Keratinocyte (primary cell): Measurements from ENCODE around the gene DEGS2. TPM values are rescaled to one million over a fixed set of nuclear protein-coding genes. Genes with fewer than 3 reads are reported as not detected.

ENCODE experiments used
- DNase-seq: peaks from one replicate; pipeline ENCODE4 v3.0.0-alpha.2; 2011; ENCODE audit warnings: low read depth, missing footprints, low spot score
- FAIRE-seq: peaks from 2 replicates; lab custom pipeline; 2011; peaks lifted over from hg19 to GRCh38; lab: Jason Lieb, UNC
- H2AFZ ChIP-seq: 2 replicates; pipeline ENCODE4 v1.6.0; 2012; ENCODE audit warnings: low read length, control low read depth, inconsistent platforms; ENCODE audit not compliant: control insufficient read depth
- H3K27ac ChIP-seq: 2 replicates; pipeline ENCODE4 v1.5.1; 2011; ENCODE audit warnings: low read length; ENCODE audit not compliant: control insufficient read depth, insufficient read depth
- H3K27me3 ChIP-seq: 3 replicates; pipeline ENCODE4 v1.6.0; 2011; ENCODE audit warnings: low read length; ENCODE audit not compliant: control insufficient read depth, insufficient read depth; ENCODE audit errors: extremely low read depth
- H3K36me3 ChIP-seq, 2 experiments: 2 replicates in 1 of 2; 3 replicates in 1 of 2; pipeline ENCODE4 v1.5.1; 2011; ENCODE audit warnings: low read length in 2 of 2, mild to moderate bottlenecking in 1 of 2; ENCODE audit not compliant: control insufficient read depth in 2 of 2, insufficient read depth in 2 of 2; ENCODE audit errors: extremely low read depth in 1 of 2
- H3K4me1 ChIP-seq: 3 replicates; pipeline ENCODE4 v1.5.1; 2011; ENCODE audit warnings: low read length; ENCODE audit not compliant: control insufficient read depth, insufficient read depth; ENCODE audit errors: extremely low read depth
- H3K4me2 ChIP-seq: 3 replicates; pipeline ENCODE4 v1.6.0; 2011; ENCODE audit warnings: low read depth, low read length; ENCODE audit not compliant: control insufficient read depth, insufficient read depth; ENCODE audit errors: extremely low read depth
- H3K4me3 ChIP-seq, 3 experiments: fragments of 200-600 bp in 1 of 3; sonication (generic) in 1 of 3; 2 replicates in 2 of 3; 3 replicates in 1 of 3; pipeline ENCODE4 v1.5.1; 2011 to 2016; ENCODE audit warnings: low read length in 3 of 3, mild to moderate bottlenecking in 3 of 3, control low read depth in 2 of 3, inconsistent platforms in 1 of 3, low read depth in 1 of 3, mixed read lengths in 1 of 3, mixed run types in 1 of 3, moderate library complexity in 1 of 3; ENCODE audit not compliant: control insufficient read depth in 2 of 3, insufficient read depth in 2 of 3; ENCODE audit errors: extremely low read depth in 1 of 3
- H3K79me2 ChIP-seq: 2 replicates; pipeline ENCODE4 v1.6.0; 2012; ENCODE audit warnings: low read length; ENCODE audit not compliant: control insufficient read depth, insufficient read depth
- H3K9ac ChIP-seq: 3 replicates; pipeline ENCODE4 v1.6.0; 2011; ENCODE audit warnings: low read length; ENCODE audit not compliant: control insufficient read depth, insufficient read depth; ENCODE audit errors: extremely low read depth
- H3K9me1 ChIP-seq: 3 replicates; pipeline ENCODE4 v1.6.0; 2011; ENCODE audit warnings: low read length; ENCODE audit not compliant: control insufficient read depth, insufficient read depth; ENCODE audit errors: extremely low read depth
- H3K9me3 ChIP-seq: 2 replicates; pipeline ENCODE4 v1.5.1; 2012; ENCODE audit warnings: low read depth, low read length; ENCODE audit not compliant: control insufficient read depth
- H4K20me1 ChIP-seq: 3 replicates; pipeline ENCODE4 v1.6.0; 2011; ENCODE audit warnings: low read length; ENCODE audit not compliant: control insufficient read depth, insufficient read depth; ENCODE audit errors: extremely low read depth
- CTCF ChIP-seq, 3 experiments: IDR thresholded peaks in 1 of 3; conservative IDR thresholded peaks in 1 of 3; optimal IDR thresholded peaks in 1 of 3; 2 replicates in 2 of 3; 3 replicates in 1 of 3; pipeline versions ENCODE3 to v1.5.1; 2011; ENCODE audit warnings: low read length in 3 of 3, mild to moderate bottlenecking in 3 of 3, moderate library complexity in 2 of 3, control low read depth in 1 of 3, inconsistent platforms in 1 of 3; ENCODE audit not compliant: insufficient read depth in 2 of 3; ENCODE audit errors: extremely low read depth in 1 of 3
- EZH2 ChIP-seq: IDR thresholded peaks from one replicate; pipeline ENCODE4 v1.6.1; 2012; ENCODE audit warnings: inconsistent platforms, mild to moderate bottlenecking, low read length, moderate library complexity
- dilution Hi-C: fragments of 300-500 bp; cut with MboI; formaldehyde crosslinking; loops from one replicate; pipeline ENCODE4 v1.7.0; 2020; ENCODE audit warnings: low sequenced_read_pairs; ENCODE audit not compliant: extremely low pct_ligation_motif_present
- polyA plus RNA-seq, 5 experiments: library from polyadenylated mRNA; depleted of rRNA in 3 of 5; stranded (reverse) in 3 of 5; stranded (forward) in 1 of 5; unstranded in 1 of 5; fragments of >200 nt; gene quantifications; 1 replicate in 1 of 5; 2 replicates in 3 of 5; 3 replicates in 1 of 5; pipeline versions ENCODE4 v1.2.1 to v1.2.3, GENCODE V29; 2011 to 2012; ENCODE audit warnings: missing spikeins in 2 of 5, low read depth in 1 of 5, low replicate concordance in 1 of 5

DEGS2 gene
- polyA plus RNA-seq, 1 donor (not counting 4 experiments of a cell fraction or from before 2014, with no cell fraction given): 0.46 TPM

GRCh38 chr14:100121643-100122480, 37.6 kb downstream of the DEGS2 start:
- Histone ChIP-seq H4K20me1 (no peaks in the 10 kb centered on the region), H2AFZ (no peak overlapping the region), H3K27me3 (no peaks in the 10 kb centered on the region), H3K9me1 (no peaks in the 10 kb centered on the region), H3K36me3 (peaks cover 0 to 3% of the 10 kb centered on the region in 2 experiments), H3K4me1 (no peaks in the 10 kb centered on the region), H3K9ac (no peak overlapping the region), H3K4me3 (no peak overlapping the region), H3K27ac (no peak overlapping the region), H3K9me3 (no peaks in the 10 kb centered on the region), H3K79me2 (no peaks in the 10 kb centered on the region), H3K4me2 (no peak overlapping the region)
- FAIRE-seq: no peak
- dilution Hi-C loops: no loop called here
- no peak for DNase-seq
- TF ChIP-seq CTCF (optimal IDR thresholded peaks at IDR 0.05 in 1 of 3, IDR thresholded peaks at IDR 0.05 in 1 of 3, conservative IDR thresholded peaks at IDR 0.05 in 1 of 3; ENCODE audit: extremely low read depth in 1 of 3, insufficient read depth in 2 of 3, low read length in 3 of 3) (no peak), EZH2 (no peak)

GRCh38 chr14:100120522-100121269, 38.7 kb downstream of the DEGS2 start:
- DNase-seq: no peak
- Histone ChIP-seq H2AFZ (no peak overlapping the region), H3K9me3 (no peaks in the 10 kb centered on the region), H3K79me2 (no peaks in the 10 kb centered on the region), H3K27me3 (no peaks in the 10 kb centered on the region), H3K4me1 (no peaks in the 10 kb centered on the region), H3K36me3 (peaks cover 0 to 3% of the 10 kb centered on the region in 2 experiments), H3K9me1 (no peaks in the 10 kb centered on the region), H3K9ac (no peak overlapping the region), H3K27ac (no peak overlapping the region), H3K4me2 (no peak overlapping the region), H3K4me3 (no peak overlapping the region), H4K20me1 (no peaks in the 10 kb centered on the region)
- dilution Hi-C loops: no loop called here
- FAIRE-seq: no peak
- TF ChIP-seq EZH2 (no peak), CTCF (optimal IDR thresholded peaks at IDR 0.05 in 1 of 3, IDR thresholded peaks at IDR 0.05 in 1 of 3, conservative IDR thresholded peaks at IDR 0.05 in 1 of 3; ENCODE audit: extremely low read depth in 1 of 3, insufficient read depth in 2 of 3, low read length in 3 of 3) (no peak)
